ENCODE measurements around the gene PRSS50.

PRSS50 gene

DNA sequence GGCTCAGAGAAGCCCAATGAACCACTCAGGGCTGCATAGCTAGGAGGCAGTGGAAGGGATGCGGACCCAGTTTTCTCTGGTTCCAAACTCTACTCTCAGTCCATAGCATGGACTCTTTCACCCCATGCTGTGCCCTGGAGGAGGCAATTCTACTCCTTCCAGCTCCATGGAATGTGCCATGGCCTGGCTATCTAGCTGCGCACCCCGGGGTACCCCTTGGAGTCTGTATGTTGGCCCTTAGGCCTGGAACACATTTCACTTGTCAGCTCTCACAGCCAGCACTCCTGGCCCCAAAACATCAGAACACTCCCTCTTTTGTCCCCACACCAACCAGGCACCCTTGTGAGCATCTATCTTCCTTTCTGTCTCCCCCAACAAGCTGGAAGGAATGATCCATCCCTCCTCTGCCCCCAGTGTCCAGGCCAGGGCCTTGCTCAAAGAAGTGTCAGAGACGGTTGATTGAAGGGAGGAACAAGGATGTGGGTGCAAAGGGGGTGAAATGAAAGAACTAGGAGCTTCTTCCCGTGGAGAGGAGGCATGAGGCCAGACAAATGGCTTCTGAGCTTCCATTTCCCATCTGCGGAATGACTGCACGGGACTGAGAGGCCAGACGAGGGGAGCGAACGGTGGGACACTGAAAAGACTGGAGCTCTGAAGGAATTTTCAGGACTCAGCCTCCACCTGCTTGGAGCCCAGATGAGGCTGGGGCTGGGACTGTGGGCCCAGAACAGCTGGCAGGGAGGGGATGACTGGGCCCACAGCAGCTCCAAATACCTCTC is 2.8 kb downstream of the PRSS50 start:
- Histone ChIP-seq H3K27me3 (no peaks in the 10 kb centered on the region), H3K9me3 (no peaks in the 10 kb centered on the region), H3K4me1 (no peaks in the 10 kb centered on the region), H3K4me3 (ENCODE audit: low read depth, low read length) (no peak overlapping the region), H3K36me3 (no peaks in the 10 kb centered on the region)
- TF ChIP-seq, protein P1, sequence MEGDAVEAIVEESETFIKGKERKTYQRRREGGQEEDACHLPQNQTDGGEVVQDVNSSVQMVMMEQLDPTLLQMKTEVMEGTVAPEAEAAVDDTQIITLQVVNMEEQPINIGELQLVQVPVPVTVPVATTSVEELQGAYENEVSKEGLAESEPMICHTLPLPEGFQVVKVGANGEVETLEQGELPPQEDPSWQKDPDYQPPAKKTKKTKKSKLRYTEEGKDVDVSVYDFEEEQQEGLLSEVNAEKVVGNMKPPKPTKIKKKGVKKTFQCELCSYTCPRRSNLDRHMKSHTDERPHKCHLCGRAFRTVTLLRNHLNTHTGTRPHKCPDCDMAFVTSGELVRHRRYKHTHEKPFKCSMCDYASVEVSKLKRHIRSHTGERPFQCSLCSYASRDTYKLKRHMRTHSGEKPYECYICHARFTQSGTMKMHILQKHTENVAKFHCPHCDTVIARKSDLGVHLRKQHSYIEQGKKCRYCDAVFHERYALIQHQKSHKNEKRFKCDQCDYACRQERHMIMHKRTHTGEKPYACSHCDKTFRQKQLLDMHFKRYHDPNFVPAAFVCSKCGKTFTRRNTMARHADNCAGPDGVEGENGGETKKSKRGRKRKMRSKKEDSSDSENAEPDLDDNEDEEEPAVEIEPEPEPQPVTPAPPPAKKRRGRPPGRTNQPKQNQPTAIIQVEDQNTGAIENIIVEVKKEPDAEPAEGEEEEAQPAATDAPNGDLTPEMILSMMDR (IDR thresholded peaks at IDR 0.05; ENCODE audit: low read depth, low read length), result no peak
- no peak for DNase-seq

DNA sequence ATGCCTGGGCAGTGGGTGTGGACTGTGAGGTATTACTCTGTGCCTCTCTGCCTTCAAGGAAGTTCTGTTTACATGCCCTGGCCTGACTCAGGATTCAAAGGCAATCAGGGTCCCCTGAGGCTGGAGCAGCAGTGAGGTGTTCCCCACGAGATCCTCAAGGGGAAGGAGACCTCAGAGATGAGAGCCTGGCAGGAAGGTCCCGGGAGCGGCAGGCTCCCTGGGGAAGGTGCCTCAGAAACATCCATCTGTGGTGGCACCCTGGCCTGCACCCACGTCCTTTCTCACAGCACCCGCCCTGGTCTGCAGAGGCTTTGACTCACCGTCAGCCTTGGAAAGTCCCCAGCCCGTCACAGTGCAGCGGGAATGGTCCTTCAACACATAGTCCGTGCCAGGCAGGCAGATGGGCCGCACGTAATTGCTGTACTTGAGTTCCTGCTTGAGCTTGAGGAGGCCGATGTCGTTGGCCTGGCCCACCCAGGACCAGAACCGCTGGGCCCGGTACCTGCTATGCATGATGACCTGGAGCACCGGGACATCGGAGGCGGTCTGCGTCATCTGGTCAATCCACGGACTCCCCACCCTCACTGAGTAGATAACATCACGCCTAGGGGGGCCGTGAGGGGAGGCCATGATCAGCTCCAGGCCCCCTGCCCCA is 3.6 kb downstream of the PRSS50 start:
- no peak for DNase-seq
- Histone ChIP-seq H3K4me3 (ENCODE audit: low read depth, low read length) (no peak overlapping the region), H3K36me3 (no peaks in the 10 kb centered on the region), H3K9me3 (no peaks in the 10 kb centered on the region), H3K4me1 (no peaks in the 10 kb centered on the region), H3K27me3 (no peaks in the 10 kb centered on the region)
- TF ChIP-seq, protein P1 (IDR thresholded peaks at IDR 0.05; ENCODE audit: low read depth, low read length), result no peak

DNA sequence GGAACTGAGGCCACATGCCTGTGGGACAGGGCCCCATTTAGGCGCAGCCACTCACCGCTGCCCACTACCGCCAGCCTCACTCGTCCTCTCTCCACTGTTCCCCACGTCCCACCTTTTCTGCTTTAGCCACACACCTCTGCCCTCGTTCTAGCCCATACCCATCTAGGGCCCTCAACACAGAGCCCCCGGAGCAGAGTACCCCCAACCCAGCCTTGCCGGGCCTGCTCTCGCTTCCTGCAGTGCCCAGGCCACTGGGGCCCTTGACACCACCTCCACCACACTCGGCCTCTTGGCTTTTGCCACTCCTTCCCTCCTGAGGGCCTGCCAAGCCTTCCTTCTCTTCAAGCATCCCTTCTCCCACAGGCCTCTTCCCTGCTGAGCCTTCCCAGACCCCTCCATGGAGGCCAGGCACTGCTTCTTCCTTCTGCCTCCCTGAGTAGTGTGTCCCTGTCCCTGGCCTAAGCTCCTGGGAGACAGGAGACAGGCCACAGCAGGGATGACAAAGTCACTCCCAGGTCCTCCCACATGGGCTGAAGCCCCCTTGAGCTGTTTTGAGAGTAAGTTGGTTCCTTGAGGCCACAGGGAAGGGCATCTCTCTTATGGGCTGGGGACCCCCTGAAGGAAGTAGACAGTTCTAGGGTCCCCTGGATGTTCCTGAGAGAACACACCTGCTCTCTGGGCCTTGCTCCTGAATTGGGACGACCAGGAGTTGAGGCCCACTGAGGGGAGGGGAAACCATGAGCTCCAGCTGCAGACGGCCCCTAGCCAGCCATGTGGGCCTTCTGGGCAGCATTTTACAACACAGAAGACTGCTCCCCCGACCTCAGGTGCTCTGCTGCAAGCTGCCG is 4.4 kb downstream of the PRSS50 start:
- Histone ChIP-seq H3K36me3 (no peaks in the 10 kb centered on the region), H3K9me3 (no peaks in the 10 kb centered on the region), H3K4me1 (no peaks in the 10 kb centered on the region), H3K4me3 (ENCODE audit: low read depth, low read length) (no peak overlapping the region), H3K27me3 (no peaks in the 10 kb centered on the region)
- no peak for DNase-seq
- TF ChIP-seq, protein P1 (IDR thresholded peaks at IDR 0.05; ENCODE audit: low read depth, low read length), result no peak

DNA sequence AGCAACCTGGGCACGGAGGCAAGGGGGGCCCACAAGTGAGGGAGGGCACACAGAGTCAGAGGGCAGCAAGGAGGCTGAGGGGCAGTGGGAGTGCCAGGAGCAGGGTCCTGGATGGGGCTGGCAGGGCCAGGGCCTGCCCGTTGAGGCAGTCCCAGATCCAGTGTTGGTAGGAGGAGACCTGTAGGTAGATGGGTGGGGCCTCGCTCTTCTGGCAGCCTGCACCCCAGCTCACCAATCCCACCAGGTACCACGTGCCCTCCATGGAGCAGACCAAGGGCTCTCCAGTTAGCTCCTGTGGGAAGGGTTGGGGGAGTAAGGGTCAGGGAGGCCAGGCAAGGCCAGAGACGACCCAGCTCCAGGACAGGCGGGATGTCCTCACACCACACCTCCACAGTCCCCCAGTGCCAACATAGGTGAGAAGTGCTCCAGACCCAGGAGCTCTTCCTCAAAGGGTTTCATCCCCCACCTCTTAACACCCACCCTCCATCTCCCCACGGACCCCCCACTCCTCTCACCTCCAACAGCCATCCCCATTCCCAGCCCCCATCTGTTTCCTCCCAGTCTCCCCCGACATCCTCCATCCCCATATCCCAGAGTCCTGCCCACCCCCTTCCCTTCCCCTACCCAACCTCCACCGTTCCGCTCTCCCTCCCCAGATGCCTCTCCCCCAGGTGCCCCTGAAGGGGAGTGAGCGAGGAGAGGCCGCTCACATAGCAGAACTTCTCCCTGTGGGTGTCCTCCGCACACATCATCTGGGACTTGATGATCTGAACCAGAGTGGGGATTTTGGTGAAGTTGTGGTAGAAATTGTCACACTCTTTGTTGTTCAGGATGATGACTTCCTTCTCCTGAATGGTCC is 5.2 kb downstream of the PRSS50 start:
- TF ChIP-seq, protein P1 (IDR thresholded peaks at IDR 0.05; ENCODE audit: low read depth, low read length), result no peak
- no peak for DNase-seq
- Histone ChIP-seq H3K4me3 (ENCODE audit: low read depth, low read length) (no peak overlapping the region), H3K4me1 (no peaks in the 10 kb centered on the region), H3K36me3 (no peaks in the 10 kb centered on the region), H3K9me3 (no peaks in the 10 kb centered on the region), H3K27me3 (no peaks in the 10 kb centered on the region)

DNA sequence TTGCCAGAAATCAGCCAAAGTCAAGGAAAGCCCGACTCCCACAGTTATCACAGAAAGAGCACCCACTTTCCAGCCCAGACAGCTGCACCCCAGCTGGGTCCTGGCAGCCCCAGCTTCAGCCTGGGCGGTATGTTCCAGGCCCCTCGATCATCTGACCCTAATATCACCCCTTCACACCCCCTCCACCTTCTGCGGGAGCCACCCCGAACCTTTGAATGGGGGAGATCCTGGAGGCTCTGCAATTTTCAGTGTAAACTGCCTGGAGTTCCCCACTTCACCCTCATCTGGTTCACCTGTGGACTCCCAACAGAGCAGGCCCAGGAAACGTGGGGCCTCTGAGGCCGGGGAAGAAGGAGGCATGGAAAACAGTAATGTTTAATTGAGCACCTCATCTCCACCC is 5.9 kb downstream of the PRSS50 start:
- H3K4me3 ChIP-seq (ENCODE audit: low read depth, low read length), result no peak overlapping the region
- H3K36me3 ChIP-seq, result no peaks in the 10 kb centered on the region
- TF ChIP-seq, protein P1 (IDR thresholded peaks at IDR 0.05; ENCODE audit: low read depth, low read length), result no peak
- H3K9me3 ChIP-seq, result no peaks in the 10 kb centered on the region
- no peaks in the 10 kb centered on the region for H3K4me1 ChIP-seq
- DNase-seq, result no peak
- no peaks in the 10 kb centered on the region for H3K27me3 ChIP-seq
